NCI-H2171 treated with DMSO at 0.1 percent for 48 hours (cell line): ENCODE data around the gene IFI27L2.

Source experiments
- DNase-seq: peaks from one replicate; lab custom pipeline; 2025; lab: John Stamatoyannopoulos, UW

Gene IFI27L2

GRCh38 chr14:94100847-94101246, 28.6 kb downstream of the IFI27L2 start:
- no peak for DNase-seq

DNA sequence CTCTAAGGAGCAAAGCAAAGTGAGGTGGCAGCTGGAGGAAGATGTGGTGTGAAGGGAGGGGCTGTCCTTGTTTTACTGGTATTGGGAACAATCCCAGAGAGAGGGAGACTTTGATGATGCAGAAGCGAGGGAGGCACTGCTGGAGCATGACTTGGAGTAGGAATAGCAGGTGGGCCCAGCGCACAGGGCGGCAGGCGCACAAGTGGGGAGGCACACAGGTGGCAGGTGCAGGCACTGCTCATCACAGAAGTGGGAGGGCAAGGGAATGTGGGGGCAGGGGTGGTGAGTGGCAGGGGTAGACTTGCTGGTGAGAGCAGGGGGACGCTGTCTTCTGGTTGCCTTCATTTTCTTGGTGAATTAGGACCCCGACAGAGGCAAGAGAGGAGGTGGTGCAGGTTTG, 30.4 kb downstream of the IFI27L2 start:
- no peak for DNase-seq

GRCh38 chr14:94098326-94098992, 30.9 kb downstream of the IFI27L2 start:
- DNase-seq: no peak

GRCh38 chr14:94097091-94097490, 32.3 kb downstream of the IFI27L2 start:
- no peak for DNase-seq

DNA sequence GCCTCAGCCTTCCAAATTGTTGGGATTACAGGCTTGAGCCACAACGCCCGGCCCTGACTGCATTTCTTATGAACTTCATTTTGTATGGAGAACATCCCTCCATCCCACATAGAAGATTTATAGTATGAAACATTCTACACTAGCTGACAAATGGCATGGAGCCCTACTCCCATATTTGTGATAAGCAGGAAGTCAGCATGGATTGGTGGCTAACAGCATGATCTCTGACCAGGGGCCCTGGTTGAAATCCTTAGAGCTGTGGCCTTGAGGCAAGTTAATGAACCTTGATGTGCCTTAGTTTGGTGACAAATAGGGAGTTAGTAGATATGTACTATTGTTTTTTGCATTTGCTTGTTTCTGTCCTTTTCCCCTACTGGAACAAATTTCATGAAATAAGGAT, 36.0 kb downstream of the IFI27L2 start:
- no peak for DNase-seq

DNA sequence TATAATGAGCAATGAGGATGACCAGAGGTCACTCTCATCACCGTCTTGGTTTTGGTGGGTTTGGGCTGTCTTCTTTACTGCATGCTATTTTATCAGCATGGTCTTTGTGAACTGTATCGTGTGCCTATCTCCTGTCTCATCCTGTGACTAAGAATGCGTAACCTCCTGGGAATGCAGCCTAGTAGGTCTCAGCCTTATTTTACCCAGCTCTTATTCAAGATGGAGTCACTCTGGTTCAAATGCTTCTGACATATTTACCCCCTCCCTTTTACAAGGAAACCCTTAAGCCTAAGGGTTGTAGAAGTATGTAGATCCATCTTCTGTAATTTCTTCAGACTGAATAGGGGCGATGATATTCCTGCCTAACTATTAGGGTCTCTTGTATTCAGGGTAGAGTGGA, 39.9 kb downstream of the IFI27L2 start:
- no peak for DNase-seq

DNA sequence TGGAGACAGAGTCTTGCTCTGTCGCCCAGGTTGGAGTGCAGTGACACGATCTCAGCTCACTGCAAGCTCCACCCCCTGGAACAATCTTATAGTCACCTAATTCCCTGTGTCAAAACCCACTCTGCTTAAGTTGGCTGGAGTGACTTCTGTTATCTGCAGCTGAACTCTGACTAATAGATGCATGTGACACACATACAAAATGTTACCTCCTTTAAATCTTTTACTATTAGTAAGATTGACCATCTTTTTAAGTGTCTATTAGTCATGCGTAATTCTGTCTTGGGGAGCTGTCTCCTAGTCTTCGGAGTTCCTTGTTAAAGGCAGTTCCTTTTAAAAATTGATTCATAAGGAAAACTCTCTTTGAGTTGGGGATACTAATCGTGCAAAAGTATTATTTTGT, 40.9 kb downstream of the IFI27L2 start:
- DNase-seq: no peak

GRCh38 chr14:94087891-94088290, 41.5 kb downstream of the IFI27L2 start:
- DNase-seq: no peak

DNA sequence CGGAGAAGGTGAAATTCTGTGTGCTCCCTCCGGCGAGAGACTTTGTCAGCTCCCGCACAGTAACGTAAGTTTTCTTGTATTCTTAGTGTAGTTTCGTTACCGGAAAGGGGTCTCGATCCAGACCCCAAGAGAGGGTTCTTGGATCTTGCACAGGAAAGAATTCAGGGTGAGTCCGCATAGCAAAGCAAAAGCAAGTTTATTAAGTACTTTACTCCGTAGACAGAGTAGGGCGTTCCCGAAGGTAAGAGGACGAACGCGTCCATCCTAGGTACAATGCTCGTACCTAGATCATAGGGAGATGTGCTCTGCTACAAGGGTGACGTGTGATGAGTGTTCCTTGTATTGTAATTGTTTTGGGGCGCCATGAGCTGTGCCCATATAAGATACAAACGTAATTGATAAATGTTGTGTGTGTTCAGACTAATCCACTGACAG, 48.0 kb downstream of the IFI27L2 start:
- DNase-seq: no peak

DNA sequence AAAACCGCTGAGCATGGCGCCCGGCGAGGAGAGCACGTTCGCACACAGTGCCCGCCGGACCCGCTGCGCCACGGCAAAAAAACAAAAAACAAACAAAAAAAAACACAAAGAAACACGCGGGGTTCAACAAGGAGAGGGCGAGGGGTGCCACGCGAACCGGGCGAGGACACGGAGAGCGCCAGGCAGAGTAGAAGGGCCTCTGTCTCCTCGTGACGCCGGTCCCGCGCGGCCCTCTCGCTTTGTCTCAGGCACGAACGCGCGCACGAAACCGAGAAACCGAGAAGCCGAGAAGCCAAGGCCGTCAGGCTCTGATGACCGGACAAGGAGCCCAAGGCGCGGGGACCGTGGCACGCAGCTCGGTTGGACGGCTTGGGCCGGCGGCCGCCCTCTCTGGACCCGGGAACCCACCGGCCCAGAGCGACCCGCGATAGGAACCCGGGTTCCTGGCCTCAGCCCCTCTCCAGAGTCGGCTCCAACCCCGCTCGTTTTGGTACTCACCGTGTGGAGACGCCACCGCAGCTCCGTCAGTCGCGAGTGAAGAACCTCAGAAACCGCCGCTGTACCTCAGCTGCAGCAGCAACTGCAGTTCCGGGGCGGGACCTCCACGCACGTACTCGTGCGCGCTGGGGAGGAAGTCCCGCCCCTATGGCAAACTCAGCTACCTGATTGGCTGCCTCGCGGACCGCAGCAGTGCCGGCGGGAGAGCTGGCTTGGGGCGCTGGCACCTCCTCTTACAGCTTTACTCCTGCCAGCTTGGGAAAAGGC, 48.6 kb downstream of the IFI27L2 start, which contains the start of the genes DDX24 and IFI27L1:
DDX24 (minus strand) TSS at position 582 of the 765 bp plus-strand sequence. CDS start 1,460 bp downstream, outside the sequence.
IFI27L1 (plus strand) TSS at position 690 of the 765 bp plus-strand sequence. CDS start 15,628 bp downstream, outside the sequence.
- DNase-seq: peak; percentile 95

DNA sequence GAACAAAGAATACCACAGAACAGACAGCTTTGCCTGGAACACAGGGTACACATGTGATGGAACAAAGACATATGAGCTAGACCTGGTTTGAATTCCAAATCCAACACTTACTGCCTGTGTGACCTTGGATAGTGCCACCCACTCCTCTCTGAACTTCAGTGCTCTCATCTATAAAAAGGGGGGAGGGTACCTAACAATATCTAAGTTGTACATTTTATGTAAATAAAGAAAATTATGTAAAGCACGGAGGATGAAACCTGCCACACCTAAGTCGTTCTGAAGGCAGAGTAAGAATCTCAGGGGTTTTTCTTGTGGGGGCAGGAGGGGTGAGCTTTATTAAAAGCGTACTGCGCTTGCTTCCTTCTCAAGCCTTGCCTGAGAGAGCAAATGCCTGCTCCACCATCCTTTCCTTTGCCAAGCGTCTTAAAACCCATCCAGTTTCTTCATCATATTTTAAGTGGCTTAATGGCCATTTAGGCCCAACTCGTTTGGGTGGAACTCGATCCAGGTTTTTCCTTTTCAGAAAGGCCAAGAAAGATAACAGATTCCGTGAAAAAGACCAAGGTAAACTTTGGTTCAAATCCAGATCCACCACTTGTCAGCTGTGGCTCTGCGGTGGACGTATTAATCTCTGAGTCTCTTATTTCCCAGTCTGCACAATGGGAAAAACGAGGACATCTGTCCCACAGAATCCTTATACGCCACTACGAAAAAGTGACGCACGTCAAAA, 49.3 kb downstream of the IFI27L2 start:
- DNase-seq: peak; percentile 72

DNA sequence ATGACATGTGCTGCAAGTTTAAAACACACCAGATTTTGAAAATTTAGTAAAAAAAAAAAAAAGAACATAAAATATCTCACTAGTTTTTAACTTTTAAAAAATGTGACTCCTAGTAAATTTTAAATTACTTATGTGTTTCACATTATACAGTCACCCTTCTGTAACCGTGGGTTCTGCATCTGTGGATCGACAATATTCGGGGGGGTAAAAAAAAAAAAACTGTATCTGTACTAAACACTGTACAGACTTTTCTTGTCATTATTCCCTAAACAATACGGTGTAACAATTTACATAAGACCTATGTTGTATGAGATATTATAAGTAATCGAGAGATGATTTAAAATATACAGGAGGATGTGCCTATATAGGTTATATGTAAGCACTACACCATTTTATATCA, 51.6 kb downstream of the IFI27L2 start:
- DNase-seq: no peak
